HG03575 (cell line): ENCODE data around the gene RAPH1.
"Not testable (repeated sequence)": the region's sequence is repeated elsewhere in the genome, so short reads cannot be mapped to it uniquely, and the experiment has no call there.

Experiments
- ATAC-seq: cut with Tn5 transposase; IDR thresholded peaks from one replicate; pipeline ENCODE4 v1.9.1; 2021; ENCODE audit not compliant: unreplicated experiment, insufficient number of reproducible peaks, low FRiP score; ENCODE audit errors: extremely low read depth

RAPH1 gene

GRCh38 chr2:203551778-203552177, 16.7 kb upstream of the RAPH1 start:
- ATAC-seq: no peak

GRCh38 chr2:203550266-203550665, 15.2 kb upstream of the RAPH1 start:
- ATAC-seq: no peak

GRCh38 chr2:203549406-203549805, 14.3 kb upstream of the RAPH1 start:
- no peak for ATAC-seq

GRCh38 chr2:203548887-203549286, 13.8 kb upstream of the RAPH1 start:
- no peak for ATAC-seq

GRCh38 chr2:203547356-203547755, 12.3 kb upstream of the RAPH1 start:
- no peak for ATAC-seq

GRCh38 chr2:203544402-203544801, 9.3 kb upstream of the RAPH1 start:
- no peak for ATAC-seq

- no peak for ATAC-seq
These were observed 8.8 kb upstream of the RAPH1 start for GRCh38 chr2:203543898-203544328.

- ATAC-seq: not testable (repeated sequence)
These were observed 5.5 kb upstream of the RAPH1 start for GRCh38 chr2:203540598-203540997.

- ATAC-seq: not testable (repeated sequence)
These were observed 3.1 kb upstream of the RAPH1 start for GRCh38 chr2:203538237-203538636.

- ATAC-seq: not testable (repeated sequence)
These were observed 1.5 kb upstream of the RAPH1 start for GRCh38 chr2:203536586-203536951.

- no peak for ATAC-seq
These were observed 884 bp upstream of the RAPH1 start for GRCh38 chr2:203535784-203536585.

GRCh38 chr2:203534621-203535077, 452 bp downstream of the RAPH1 start:
- no peak for ATAC-seq

- no peak for ATAC-seq
These were observed 1.2 kb downstream of the RAPH1 start for GRCh38 chr2:203533676-203534591.

GRCh38 chr2:203532957-203533658, 2.0 kb downstream of the RAPH1 start:
- ATAC-seq: no peak

- ATAC-seq: no peak
These were observed 7.4 kb downstream of the RAPH1 start for GRCh38 chr2:203527719-203528118.

- ATAC-seq: not testable (repeated sequence)
These were observed 21.8 kb downstream of the RAPH1 start for GRCh38 chr2:203513268-203513667.

- ATAC-seq: no peak
These were observed 24.2 kb downstream of the RAPH1 start for GRCh38 chr2:203510941-203511305.

GRCh38 chr2:203510256-203510940, 24.7 kb downstream of the RAPH1 start:
- ATAC-seq: no peak

- not testable (repeated sequence) for ATAC-seq
These were observed 31.6 kb downstream of the RAPH1 start for GRCh38 chr2:203503460-203503859.
